ENCODE measurements around the gene GPR89A. TPM values are rescaled to one million over a fixed set of nuclear protein-coding genes. Genes with fewer than 3 reads are reported as not detected.

GPR89A gene
- total RNA-seq, 1 donor from 2014 or later = 17.7 TPM

- no peak within 1 kb of the TSS for H3K4me3 ChIP-seq
- ATAC-seq = no peak
Measured at GRCh38 chr1:145707183-145707867, 99.5 kb downstream of the GPR89A start, which contains the start of gene PDZK1. Gene PDZK1 (minus strand): TSS chr1:145707368. CDS start chr1:145688021, 19,347 bp downstream.

GRCh38 chr1:145708063-145708462 lies 100.3 kb downstream of the GPR89A start:
- intact Hi-C loops (cut with DNase I) = no loop called here
- DNase-seq (no peak), ATAC-seq (no peak)
- Histone ChIP-seq H3K9me3 (no peaks in the 10 kb centered on the region), H3K4me1 (no peaks in the 10 kb centered on the region), H3K36me3 (no peaks in the 10 kb centered on the region), H3K4me3 (no peak overlapping the region), H3K27ac (no peak overlapping the region), H3K27me3 (no peaks in the 10 kb centered on the region)
- TF ChIP-seq CTCF (IDR thresholded peaks at IDR 0.05) = no peak

More at GRCh38 chr1:145707183-145707867, 99.5 kb downstream of the GPR89A start, which contains the start of gene PDZK1:
- Histone ChIP-seq H3K9me3 (no peaks in the 10 kb centered on the region), H3K27ac (no peak within 1 kb of the TSS), H3K4me1 (no peaks in the 10 kb centered on the region), H3K36me3 (no peaks in the 10 kb centered on the region), H3K27me3 (no peaks in the 10 kb centered on the region)
- intact Hi-C loops (cut with DNase I) = no loop called here
- DNase-seq = no peak
- TF ChIP-seq CTCF (IDR thresholded peaks at IDR 0.05) = no peak

- Histone ChIP-seq H3K36me3 (no peaks in the 10 kb centered on the region), H3K27ac (no peak overlapping the region), H3K4me3 (no peak overlapping the region), H3K4me1 (no peaks in the 10 kb centered on the region), H3K9me3 (no peaks in the 10 kb centered on the region), H3K27me3 (no peaks in the 10 kb centered on the region)
- ATAC-seq = no peak
- DNase-seq = no peak
- intact Hi-C loops (cut with DNase I) = no loop called here
- TF ChIP-seq CTCF (IDR thresholded peaks at IDR 0.05) = no peak
Measured at GRCh38 chr1:145710291-145711027, 102.7 kb downstream of the GPR89A start.

GRCh38 chr1:145711213-145711651 lies 103.4 kb downstream of the GPR89A start:
- Histone ChIP-seq H3K4me1 (no peaks in the 10 kb centered on the region), H3K9me3 (no peaks in the 10 kb centered on the region), H3K36me3 (no peaks in the 10 kb centered on the region), H3K27ac (no peak overlapping the region), H3K4me3 (no peak overlapping the region), H3K27me3 (no peaks in the 10 kb centered on the region)
- intact Hi-C loops (cut with DNase I) = no loop called here
- no peak for TF ChIP-seq CTCF (IDR thresholded peaks at IDR 0.05)
- DNase-seq = no peak
- ATAC-seq = peak; percentile 33

- ATAC-seq = no peak
Measured at GRCh38 chr1:145714524-145715111, 106.8 kb downstream of the GPR89A start.

More at GRCh38 chr1:145714524-145715111, 106.8 kb downstream of the GPR89A start:
- no peak for TF ChIP-seq CTCF (IDR thresholded peaks at IDR 0.05)
- no peaks in the 10 kb centered on the region for H3K27me3 ChIP-seq
- no peak overlapping the region for H3K4me3 ChIP-seq
- intact Hi-C loops (cut with DNase I) = no loop called here
- no peak for DNase-seq
- H3K36me3 ChIP-seq = no peaks in the 10 kb centered on the region
- H3K27ac ChIP-seq = no peak overlapping the region
- no peaks in the 10 kb centered on the region for H3K4me1 ChIP-seq
- H3K9me3 ChIP-seq = no peaks in the 10 kb centered on the region
